K562 (cell line): Measurements from ENCODE around the gene PIK3CA. TPM values are rescaled to one million over a fixed set of nuclear protein-coding genes. Genes with fewer than 3 reads are reported as not detected.

ENCODE experiments used
- AFF4 ChIP-seq: sonication (generic); formaldehyde crosslinking; IDR thresholded peaks from 2 replicates; pipeline ENCODE4 v1.8.0; 2023; ENCODE audit warnings: mild to moderate bottlenecking, missing genetic modification reagents
- ARID3B ChIP-seq: fragments of 250-450 bp; sonication (Bioruptor Pico); IDR thresholded peaks from 2 replicates; pipeline ENCODE4 v1.4.0; 2020; ENCODE audit warnings: borderline replicate concordance
- BHLHE40 ChIP-seq: IDR thresholded peaks from 2 replicates; pipeline ENCODE4 v1.6.1; 2011; ENCODE audit warnings: low read length, improper control_type of control experiment
- FOSL1 ChIP-seq: fragments of 200-800 bp; sonication (Bioruptor generic); conservative IDR thresholded peaks from 2 replicates; pipeline ENCODE4 v1.6.1; 2016; ENCODE audit warnings: missing genetic modification characterization, missing compliant biosample characterization
- FOXJ2 ChIP-seq: fragments of 200-800 bp; sonication (Bioruptor generic); IDR thresholded peaks from 2 replicates; pipeline ENCODE4 v1.6.1; 2016; ENCODE audit warnings: missing genetic modification characterization, missing compliant biosample characterization
- IRF1 ChIP-seq: sonication (generic); formaldehyde crosslinking; IDR thresholded peaks from 2 replicates; pipeline ENCODE4 v1.8.0; 2022; ENCODE audit warnings: missing genetic modification reagents, mild to moderate bottlenecking, borderline replicate concordance
- KLF16 ChIP-seq: IDR thresholded peaks from 2 replicates; pipeline ENCODE4 v1.6.1; 2016; ENCODE audit warnings: antibody characterized with exemption
- NR2F6 ChIP-seq: fragments of 450-650 bp; formaldehyde crosslinking; IDR thresholded peaks from 2 replicates; pipeline ENCODE4 v1.4.0; 2020; ENCODE audit warnings: mild to moderate bottlenecking
- POLR2AphosphoS5 ChIP-seq: IDR thresholded peaks from 2 replicates; pipeline ENCODE4 v1.6.1; 2011; ENCODE audit warnings: mild to moderate bottlenecking, low read depth, low read length, moderate library complexity; ENCODE audit not compliant: control insufficient read depth, insufficient read depth
- PRPF4 ChIP-seq: fragments of 200-400 bp; formaldehyde crosslinking; IDR thresholded peaks from one replicate; pipeline ENCODE4 v1.6.1; 2017; ENCODE audit warnings: low read length, low read depth, mild to moderate bottlenecking; ENCODE audit not compliant: insufficient read depth, poor library complexity, severe bottlenecking
- RB1 ChIP-seq: fragments of 450-650 bp; IDR thresholded peaks from 2 replicates; pipeline ENCODE4 v1.6.1; 2017; ENCODE audit warnings: low read depth, mild to moderate bottlenecking
- SUPT5H ChIP-seq: fragments of 450-650 bp; IDR thresholded peaks from 2 replicates; pipeline ENCODE4 v1.6.1; 2016
- ZBTB5 ChIP-seq: fragments of 450-650 bp; IDR thresholded peaks from 2 replicates; pipeline ENCODE4 v1.6.1; 2017; ENCODE audit warnings: antibody characterized with exemption
- ZNF316 ChIP-seq: fragments of 450-650 bp; IDR thresholded peaks from 2 replicates; pipeline ENCODE4 v1.6.1; 2016
- ZNF347 ChIP-seq: fragments of 450-650 bp; formaldehyde crosslinking; IDR thresholded peaks from 2 replicates; pipeline ENCODE4 v1.4.0; 2020; ENCODE audit warnings: low read depth, mild to moderate bottlenecking, moderate library complexity
- ZNF431 ChIP-seq: sonication (generic); formaldehyde crosslinking; IDR thresholded peaks from 2 replicates; pipeline ENCODE4 v1.8.0; 2022; ENCODE audit warnings: mild to moderate bottlenecking, missing genetic modification reagents
- ZNF445 ChIP-seq: fragments of 250-450 bp; sonication (Bioruptor Pico); IDR thresholded peaks from 2 replicates; pipeline ENCODE4 v1.4.0; 2020; ENCODE audit warnings: low read depth, mild to moderate bottlenecking, moderate library complexity
- ZNF77 ChIP-seq: fragments of 250-450 bp; sonication (Bioruptor Pico); IDR thresholded peaks from 2 replicates; pipeline ENCODE4 v1.5.0; 2020
- polyA plus RNA-seq, 8 experiments: library from polyadenylated mRNA; depleted of rRNA in 4 of 8; stranded (reverse) in 5 of 8; unstranded in 3 of 8; fragments of >200 nt; fragmentation: Nextera tagmentation in 2 of 8; fragmentation: Illumina TruSeq in 1 of 8; extraction: Ambion mirVana in 2 of 8; extraction: Trizol in 1 of 8; gene quantifications; 2 replicates each; pipeline versions ENCODE4 v1.2.1 to v1.2.3, GENCODE V29; 2011 to 2014; ENCODE audit warnings: inconsistent platforms in 1 of 8, missing spikeins in 1 of 8
- total RNA-seq, 7 experiments: library from RNA; depleted of rRNA in 6 of 7; stranded (reverse); fragments of >200 nt in 6 of 7; fragmentation: Illumina TruSeq in 2 of 7; extraction: Trizol in 2 of 7; gene quantifications; 2 replicates each; pipeline versions ENCODE4 v1.2.1 to v1.2.3, GENCODE V29; 2011 to 2021; ENCODE audit warnings: low replicate concordance in 1 of 7

The PIK3CA gene
- total and polyA plus RNA-seq, 9 of the 15 experiments (the other 6 are each of a cell fraction or from before 2014, with no cell fraction given): 3.8 to 19.4 (median 10.8) TPM

GRCh38 chr3:179260949-179261765 is 113.0 kb downstream of the PIK3CA start (continued):
- peak; percentile 68; the same call in 1 of the 2 replicates for TF ChIP-seq AFF4 (CRISPR knock-in tag)
- peak; percentile 45 for TF ChIP-seq FOSL1 (tag)
- no peak for TF ChIP-seq ZNF77
- no peak for TF ChIP-seq KLF16
- 0 out of 2 replicates have a peak, but pooled peaks have one; percentile 40 for TF ChIP-seq SUPT5H
- TF ChIP-seq FOXJ2 (tag): no peak
- TF ChIP-seq ZBTB5: no peak
- TF ChIP-seq BHLHE40: no peak
- TF ChIP-seq PRPF4: no peak
- peak; percentile 79; the same call in 1 of the 2 replicates for TF ChIP-seq ARID3B
- TF ChIP-seq POLR2AphosphoS5: peak; percentile 79; the same call in 1 of the 2 replicates
- no peak for TF ChIP-seq ZNF347
- TF ChIP-seq IRF1 (CRISPR knock-in tag): no peak
- 0 out of 2 replicates have a peak, but pooled peaks have one; percentile 10 for TF ChIP-seq ZNF445 (CRISPR knock-in tag)
- no peak for TF ChIP-seq ZNF316
- no peak for TF ChIP-seq NR2F6 (CRISPR knock-in tag)
- peak; percentile 66 for TF ChIP-seq RB1
- TF ChIP-seq ZNF431 (CRISPR knock-in tag): 0 out of 2 replicates have a peak, but pooled peaks have one; percentile 19
